HUES48 (cell line): ENCODE results near the gene TEX261.

Source experiments
- H3K27ac ChIP-seq: one replicate; pipeline ENCODE4 v1.7.0; 2013; ENCODE audit warnings: low read depth, low read length, inconsistent platforms
- H3K27me3 ChIP-seq: 2 replicates; pipeline ENCODE4 v1.6.1; 2013; ENCODE audit warnings: mild to moderate bottlenecking, low read length; ENCODE audit not compliant: control insufficient read depth, insufficient read depth
- H3K36me3 ChIP-seq: 2 replicates; pipeline ENCODE4 v1.6.1; 2013; ENCODE audit warnings: low read length; ENCODE audit not compliant: control insufficient read depth, insufficient read depth
- H3K4me1 ChIP-seq: 2 replicates; pipeline ENCODE4 v1.6.1; 2013; ENCODE audit warnings: mild to moderate bottlenecking, low read length; ENCODE audit not compliant: control insufficient read depth, insufficient read depth
- H3K4me3 ChIP-seq: 2 replicates; pipeline ENCODE4 v1.5.1; 2013; ENCODE audit warnings: mild to moderate bottlenecking, low read depth, low read length
- H3K9ac ChIP-seq: 2 replicates; pipeline ENCODE4 v1.6.1; 2013; ENCODE audit warnings: mild to moderate bottlenecking, low read depth, low read length, moderate library complexity
- H3K9me3 ChIP-seq: 2 replicates; pipeline ENCODE4 v1.6.1; 2013; ENCODE audit warnings: low read length; ENCODE audit not compliant: control insufficient read depth, insufficient read depth

Gene TEX261

GRCh38 chr2:70979626-70980025 is 15.0 kb downstream of the TEX261 start:
- Histone ChIP-seq H3K4me1 (peaks cover 17% of the 10 kb centered on the region), H3K4me3 (0 out of 2 replicates have a peak overlapping the region, but pooled peaks have one; percentile 82), H3K27ac (no peak overlapping the region), H3K9me3 (no peaks in the 10 kb centered on the region), H3K9ac (no peak overlapping the region), H3K27me3 (peaks cover 37% of the 10 kb centered on the region), H3K36me3 (no peaks in the 10 kb centered on the region)

- H3K9ac ChIP-seq = no peak overlapping the region
- H3K36me3 ChIP-seq = no peaks in the 10 kb centered on the region
- H3K9me3 ChIP-seq = no peaks in the 10 kb centered on the region
- H3K4me3 ChIP-seq = peak overlapping the region; percentile 82
- peaks cover 37% of the 10 kb centered on the region for H3K27me3 ChIP-seq
- peaks cover 17% of the 10 kb centered on the region for H3K4me1 ChIP-seq
- H3K27ac ChIP-seq = no peak overlapping the region
These were observed 15.5 kb downstream of the TEX261 start for GRCh38 chr2:70979180-70979488.

GRCh38 chr2:70978341-70979179 is 16.1 kb downstream of the TEX261 start, which contains the start of gene ANKRD53:
Gene ANKRD53, plus strand, starts transcription at chr2:70978630. Its CDS starts 16 bp downstream, at chr2:70978646.
- peaks cover 17% of the 10 kb centered on the region for H3K4me1 ChIP-seq
- H3K4me3 ChIP-seq = peak within 1 kb of the TSS; percentile 82
- peaks cover 37% of the 10 kb centered on the region for H3K27me3 ChIP-seq
- no peaks in the 10 kb centered on the region for H3K9me3 ChIP-seq
- H3K36me3 ChIP-seq = no peaks in the 10 kb centered on the region
- no peak within 1 kb of the TSS for H3K27ac ChIP-seq
- peak within 1 kb of the TSS; percentile 17; the same call in 1 of the 2 replicates for H3K9ac ChIP-seq

GRCh38 chr2:70977605-70978205 is 17.0 kb downstream of the TEX261 start:
- Histone ChIP-seq H3K9ac (0 out of 2 replicates have a peak overlapping the region, but pooled peaks have one; percentile 17), H3K4me3 (peak overlapping the region; percentile 82), H3K9me3 (no peaks in the 10 kb centered on the region), H3K36me3 (no peaks in the 10 kb centered on the region), H3K4me1 (peaks cover 17% of the 10 kb centered on the region), H3K27me3 (peaks cover 37% of the 10 kb centered on the region), H3K27ac (no peak overlapping the region)

GRCh38 chr2:70975237-70975636 is 19.4 kb downstream of the TEX261 start:
- H3K4me3 ChIP-seq = no peak overlapping the region
- H3K9ac ChIP-seq = no peak overlapping the region
- peaks cover 17% of the 10 kb centered on the region for H3K4me1 ChIP-seq
- no peak overlapping the region for H3K27ac ChIP-seq
- no peaks in the 10 kb centered on the region for H3K36me3 ChIP-seq
- peaks cover 42% of the 10 kb centered on the region for H3K27me3 ChIP-seq
- H3K9me3 ChIP-seq = no peaks in the 10 kb centered on the region

GRCh38 chr2:70974592-70974991 is 20.1 kb downstream of the TEX261 start:
- Histone ChIP-seq H3K4me3 (no peak overlapping the region), H3K36me3 (no peaks in the 10 kb centered on the region), H3K27ac (no peak overlapping the region), H3K9ac (no peak overlapping the region), H3K4me1 (peaks cover 17% of the 10 kb centered on the region), H3K9me3 (no peaks in the 10 kb centered on the region), H3K27me3 (peaks cover 43% of the 10 kb centered on the region)

GRCh38 chr2:70967189-70967588 is 27.5 kb downstream of the TEX261 start:
- Histone ChIP-seq H3K4me3 (no peak overlapping the region), H3K27me3 (peaks cover 70% of the 10 kb centered on the region), H3K4me1 (no peaks in the 10 kb centered on the region), H3K9ac (no peak overlapping the region), H3K36me3 (no peaks in the 10 kb centered on the region), H3K9me3 (no peaks in the 10 kb centered on the region), H3K27ac (no peak overlapping the region)

GRCh38 chr2:70966681-70967080 is 28.0 kb downstream of the TEX261 start:
- Histone ChIP-seq H3K9ac (no peak overlapping the region), H3K4me3 (no peak overlapping the region), H3K4me1 (no peaks in the 10 kb centered on the region), H3K36me3 (no peaks in the 10 kb centered on the region), H3K27ac (no peak overlapping the region), H3K27me3 (peaks cover 75% of the 10 kb centered on the region), H3K9me3 (no peaks in the 10 kb centered on the region)

- H3K27ac ChIP-seq = no peak overlapping the region
- peak overlapping the region; percentile 55 for H3K4me3 ChIP-seq
- H3K4me1 ChIP-seq = no peaks in the 10 kb centered on the region
- no peaks in the 10 kb centered on the region for H3K36me3 ChIP-seq
- no peaks in the 10 kb centered on the region for H3K9me3 ChIP-seq
- H3K9ac ChIP-seq = no peak overlapping the region
- peaks cover 81% of the 10 kb centered on the region for H3K27me3 ChIP-seq
These were observed 29.2 kb downstream of the TEX261 start for GRCh38 chr2:70965506-70965905.

- no peak overlapping the region for H3K9ac ChIP-seq
- peaks cover 74% of the 10 kb centered on the region for H3K27me3 ChIP-seq
- H3K27ac ChIP-seq = no peak overlapping the region
- H3K9me3 ChIP-seq = no peaks in the 10 kb centered on the region
- no peaks in the 10 kb centered on the region for H3K36me3 ChIP-seq
- H3K4me3 ChIP-seq = peak overlapping the region; percentile 55
- H3K4me1 ChIP-seq = no peaks in the 10 kb centered on the region
These were observed 29.9 kb downstream of the TEX261 start for GRCh38 chr2:70964596-70965386.
